ENCODE results near the gene MAPK8IP1. TPM values are rescaled to one million over a fixed set of nuclear protein-coding genes. Genes with fewer than 3 reads are reported as not detected.

The MAPK8IP1 gene
- total RNA-seq, 1 donor from 2014 or later: 0.49 TPM

DNA sequence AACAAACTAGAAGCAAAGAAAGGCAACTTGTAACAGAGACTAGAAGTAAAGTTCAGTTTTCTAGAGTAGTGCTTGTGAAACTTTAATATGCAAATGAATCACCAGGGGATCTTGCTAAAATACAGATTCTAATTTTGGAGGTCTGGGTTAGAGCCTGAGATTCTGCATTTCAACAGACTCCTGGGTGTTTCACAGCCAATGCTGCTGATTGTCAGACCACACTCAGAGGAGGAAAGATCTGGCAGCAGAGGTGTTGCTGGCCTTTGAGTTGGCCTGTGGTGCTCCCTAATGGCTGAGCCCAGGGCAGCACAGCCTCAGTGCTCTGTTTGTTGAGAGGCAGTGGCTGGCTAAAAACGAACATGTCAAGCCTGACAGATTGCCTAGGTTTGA, 32.7 kb upstream of the MAPK8IP1 start:
- H3K36me3 Mint-ChIP-seq (ENCODE audit: low read depth): peaks cover 14% of the 10 kb centered on the region
- no peaks in the 10 kb centered on the region for H3K27me3 Mint-ChIP-seq
- H3K27ac Mint-ChIP-seq: no peak overlapping the region
- intact Hi-C loops (cut with micrococcal nuclease): no loop called here
- H3K4me1 Mint-ChIP-seq: peaks cover 20% of the 10 kb centered on the region
- no peak for DNase-seq
- no peak overlapping the region for H3K4me3 Mint-ChIP-seq
- no peaks in the 10 kb centered on the region for H3K9me3 Mint-ChIP-seq

DNA sequence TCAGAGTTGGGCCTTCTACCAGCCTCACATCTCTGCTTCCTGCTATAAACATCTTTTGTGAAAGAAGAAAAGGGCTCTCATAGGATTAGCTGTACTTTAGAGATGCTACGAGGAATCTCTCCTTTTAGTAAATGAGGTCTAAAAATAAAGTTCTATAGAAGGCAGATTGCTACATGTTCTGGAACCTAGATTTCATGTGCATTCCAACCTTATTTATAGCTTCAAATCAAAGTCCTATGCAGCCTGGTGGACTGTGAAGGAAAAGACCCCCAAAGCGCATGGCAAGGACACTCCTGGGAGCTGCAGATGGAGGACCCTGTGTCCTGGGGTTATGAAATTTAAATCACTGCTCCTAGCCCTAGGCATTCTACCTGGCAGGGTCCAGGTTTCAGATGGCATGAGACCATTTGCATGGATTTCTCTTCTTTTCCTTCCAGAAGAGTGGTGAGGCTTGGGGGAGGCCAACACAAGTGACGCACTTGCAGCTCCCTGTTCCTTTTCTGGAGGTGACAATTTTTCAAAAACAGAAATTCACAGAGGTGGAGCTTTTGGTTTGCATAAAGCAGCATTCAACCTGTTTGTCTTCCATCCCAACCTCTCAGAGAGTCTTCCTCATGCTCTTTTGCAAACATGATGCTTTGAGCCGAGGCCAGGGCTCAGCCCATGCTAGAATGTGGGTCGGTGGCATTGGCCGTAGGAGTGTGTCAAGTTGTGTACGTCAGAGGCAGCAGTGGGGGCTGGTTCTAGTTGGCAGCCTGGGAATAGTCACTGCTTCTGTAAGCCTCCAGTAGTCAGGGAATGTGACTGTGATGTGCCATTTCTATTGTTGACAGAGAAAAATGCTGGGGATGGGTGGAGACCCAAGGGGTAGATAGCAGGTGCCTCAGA, 31.9 kb upstream of the MAPK8IP1 start:
- Mint-ChIP-seq H3K4me1 (peaks cover 16% of the 10 kb centered on the region), H3K9me3 (no peaks in the 10 kb centered on the region), H3K36me3 (ENCODE audit: low read depth) (peaks cover 17% of the 10 kb centered on the region), H3K27ac (no peak overlapping the region), H3K4me3 (no peak overlapping the region), H3K27me3 (no peaks in the 10 kb centered on the region)
- no peak for DNase-seq
- intact Hi-C loops (cut with micrococcal nuclease): no loop called here

DNA sequence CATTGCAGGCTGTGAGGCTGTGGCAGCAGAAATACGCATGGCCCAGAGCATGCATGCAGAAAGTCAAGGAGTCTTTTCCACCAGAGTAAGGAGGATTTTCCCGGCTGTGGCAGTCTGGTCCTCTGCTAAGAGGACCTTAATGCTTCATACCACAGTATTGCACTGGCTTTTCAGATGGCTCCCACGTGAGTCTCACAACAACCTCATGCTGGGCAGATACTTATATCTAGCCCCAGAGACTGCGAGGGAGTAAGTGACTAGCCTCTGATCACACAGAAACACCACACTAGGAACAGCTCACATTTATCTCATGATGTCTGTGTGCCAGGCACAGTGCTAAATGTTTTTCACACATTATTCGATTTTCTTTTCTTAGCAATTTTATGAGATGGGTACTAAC, 30.1 kb upstream of the MAPK8IP1 start:
- no peak overlapping the region for H3K4me3 Mint-ChIP-seq
- no peaks in the 10 kb centered on the region for H3K27me3 Mint-ChIP-seq
- H3K27ac Mint-ChIP-seq: no peak overlapping the region
- H3K36me3 Mint-ChIP-seq (ENCODE audit: low read depth): peaks cover 26% of the 10 kb centered on the region
- no peaks in the 10 kb centered on the region for H3K9me3 Mint-ChIP-seq
- peaks cover 9% of the 10 kb centered on the region for H3K4me1 Mint-ChIP-seq
- no peak for DNase-seq
- intact Hi-C loops (cut with micrococcal nuclease): no loop called here

DNA sequence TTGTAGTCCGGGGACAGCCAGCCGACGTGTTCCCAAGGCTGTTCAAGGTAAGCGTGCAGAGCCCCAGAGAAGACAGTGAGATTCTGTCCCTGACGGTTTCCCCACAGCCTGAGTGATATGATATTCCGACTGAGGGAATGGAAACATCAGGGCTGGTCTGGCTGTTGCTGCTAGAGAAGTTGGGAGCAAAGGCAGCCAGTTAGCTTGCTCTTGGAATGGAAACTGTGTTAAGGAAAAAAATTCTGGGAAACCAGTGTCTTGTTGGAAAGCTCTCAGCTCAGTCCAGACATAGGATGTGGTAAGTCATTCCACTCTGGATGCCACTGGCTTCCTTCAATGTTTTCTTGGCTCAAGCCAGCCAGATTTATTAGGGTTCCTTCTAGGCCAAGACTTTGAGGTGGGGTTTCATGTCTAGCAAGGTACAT, 29.4 kb upstream of the MAPK8IP1 start:
- Mint-ChIP-seq H3K27me3 (no peaks in the 10 kb centered on the region), H3K36me3 (ENCODE audit: low read depth) (peaks cover 25% of the 10 kb centered on the region), H3K4me1 (peaks cover 5% of the 10 kb centered on the region), H3K4me3 (no peak overlapping the region), H3K27ac (no peak overlapping the region), H3K9me3 (no peaks in the 10 kb centered on the region)
- intact Hi-C loops (cut with micrococcal nuclease): no loop called here
- no peak for DNase-seq

DNA sequence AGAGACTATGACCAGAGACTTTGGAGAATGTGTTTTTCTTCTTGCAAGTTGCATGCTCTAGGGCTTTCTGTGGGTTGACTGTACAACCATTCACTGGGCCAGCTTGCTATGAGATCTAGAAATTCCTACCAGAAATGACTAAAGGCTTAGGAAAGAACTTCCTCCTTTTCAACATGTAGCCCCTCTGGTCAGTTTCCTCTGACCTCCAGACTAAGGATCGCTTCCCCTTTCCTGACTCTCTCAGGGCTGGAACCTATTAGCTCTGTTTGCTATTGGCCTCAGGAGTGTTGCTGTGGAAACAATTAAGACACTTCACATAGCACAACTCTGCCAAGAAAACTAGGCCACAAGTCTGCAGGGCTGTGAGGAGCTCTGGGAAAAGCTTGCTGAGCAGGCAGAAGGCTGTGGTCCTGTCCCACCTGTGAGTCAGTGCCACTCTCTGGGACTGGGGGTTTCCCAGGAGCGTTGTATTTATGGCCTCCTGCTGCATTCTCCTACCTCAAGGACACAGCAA, 27.4 kb upstream of the MAPK8IP1 start:
- no peaks in the 10 kb centered on the region for H3K9me3 Mint-ChIP-seq
- no peak for DNase-seq
- H3K36me3 Mint-ChIP-seq (ENCODE audit: low read depth): peaks cover 34% of the 10 kb centered on the region
- peaks cover 2% of the 10 kb centered on the region for H3K4me1 Mint-ChIP-seq
- no peaks in the 10 kb centered on the region for H3K27me3 Mint-ChIP-seq
- intact Hi-C loops (cut with micrococcal nuclease): no loop called here
- no peak overlapping the region for H3K4me3 Mint-ChIP-seq
- H3K27ac Mint-ChIP-seq: no peak overlapping the region

DNA sequence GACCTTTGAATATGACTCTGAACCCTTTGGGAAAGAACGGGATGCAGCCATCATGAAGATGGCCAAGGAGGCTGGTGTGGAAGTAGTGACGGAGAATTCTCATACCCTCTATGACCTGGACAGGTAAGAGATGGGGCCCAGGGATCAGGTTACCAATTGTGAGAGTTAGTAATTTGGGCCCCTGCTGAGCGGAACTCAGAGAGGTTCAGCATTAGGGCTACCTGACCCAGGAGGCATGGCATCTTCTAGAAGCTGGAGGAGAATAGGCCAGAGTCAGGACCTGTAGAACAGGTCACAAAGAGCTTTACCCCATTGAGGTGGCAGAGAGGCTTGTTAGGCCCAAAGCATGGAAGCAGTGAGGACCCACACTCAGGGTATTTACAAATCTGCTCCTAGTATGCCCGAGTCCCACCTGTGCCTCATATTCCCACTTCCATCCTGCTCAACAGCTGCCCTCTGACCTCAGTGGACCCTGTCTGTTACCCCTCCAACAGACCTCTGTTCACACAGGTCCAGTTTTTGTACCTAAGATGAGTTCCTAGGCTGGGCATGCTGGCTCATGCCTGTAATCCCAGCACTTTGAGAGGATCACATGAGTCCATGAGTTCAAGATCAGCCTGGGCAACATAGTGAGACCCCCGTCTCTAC, 26.6 kb upstream of the MAPK8IP1 start:
- peaks cover 37% of the 10 kb centered on the region for H3K36me3 Mint-ChIP-seq (ENCODE audit: low read depth)
- intact Hi-C loops (cut with micrococcal nuclease): no loop called here
- no peaks in the 10 kb centered on the region for H3K27me3 Mint-ChIP-seq
- DNase-seq: no peak
- peaks cover under 1% of the 10 kb centered on the region for H3K4me1 Mint-ChIP-seq
- H3K9me3 Mint-ChIP-seq: no peaks in the 10 kb centered on the region
- no peak overlapping the region for H3K27ac Mint-ChIP-seq
- no peak overlapping the region for H3K4me3 Mint-ChIP-seq

DNA sequence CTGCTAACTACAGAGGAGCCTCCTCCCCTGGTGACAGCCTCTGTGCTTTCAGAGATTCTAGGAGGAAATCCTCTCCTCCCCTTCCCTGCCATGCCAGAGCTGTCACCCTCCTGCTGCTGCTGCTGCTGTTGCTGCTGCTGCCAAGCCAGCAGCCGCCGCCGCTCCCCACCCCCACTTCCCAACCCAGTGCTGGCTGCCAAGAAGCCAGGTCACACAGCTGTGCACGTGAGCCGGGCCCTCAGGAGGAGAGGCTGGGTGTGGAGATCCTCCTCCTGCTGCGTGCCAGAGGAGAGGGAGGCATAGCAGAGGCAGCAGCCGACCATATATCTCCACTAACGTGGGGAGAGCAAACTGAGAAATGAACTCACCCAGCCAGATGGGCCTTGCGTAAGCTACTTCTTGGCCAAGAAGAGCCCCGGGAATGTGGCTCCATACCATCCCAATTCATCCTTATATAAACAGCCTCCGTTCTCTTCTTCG, 25.8 kb upstream of the MAPK8IP1 start:
- no peaks in the 10 kb centered on the region for H3K4me1 Mint-ChIP-seq
- DNase-seq: no peak
- intact Hi-C loops (cut with micrococcal nuclease): no loop called here
- no peak overlapping the region for H3K4me3 Mint-ChIP-seq
- no peaks in the 10 kb centered on the region for H3K27me3 Mint-ChIP-seq
- peaks cover 37% of the 10 kb centered on the region for H3K36me3 Mint-ChIP-seq (ENCODE audit: low read depth)
- no peaks in the 10 kb centered on the region for H3K9me3 Mint-ChIP-seq
- H3K27ac Mint-ChIP-seq: no peak overlapping the region

- Mint-ChIP-seq H3K36me3 (ENCODE audit: low read depth) (peaks cover 39% of the 10 kb centered on the region), H3K4me3 (no peak overlapping the region), H3K9me3 (no peaks in the 10 kb centered on the region), H3K27me3 (no peaks in the 10 kb centered on the region), H3K27ac (no peak overlapping the region), H3K4me1 (no peaks in the 10 kb centered on the region)
- DNase-seq: no peak
- intact Hi-C loops (cut with micrococcal nuclease): no loop called here
Measured at GRCh38 chr11:45860348-45860747, 25.1 kb upstream of the MAPK8IP1 start.

- no peak overlapping the region for H3K27ac Mint-ChIP-seq
- H3K36me3 Mint-ChIP-seq (ENCODE audit: low read depth): peaks cover 39% of the 10 kb centered on the region
- H3K9me3 Mint-ChIP-seq: no peaks in the 10 kb centered on the region
- DNase-seq: no peak
- H3K4me1 Mint-ChIP-seq: no peaks in the 10 kb centered on the region
- no peak overlapping the region for H3K4me3 Mint-ChIP-seq
- intact Hi-C loops (cut with micrococcal nuclease): no loop called here
- no peaks in the 10 kb centered on the region for H3K27me3 Mint-ChIP-seq
Measured at GRCh38 chr11:45860764-45861510, 24.5 kb upstream of the MAPK8IP1 start.

DNA sequence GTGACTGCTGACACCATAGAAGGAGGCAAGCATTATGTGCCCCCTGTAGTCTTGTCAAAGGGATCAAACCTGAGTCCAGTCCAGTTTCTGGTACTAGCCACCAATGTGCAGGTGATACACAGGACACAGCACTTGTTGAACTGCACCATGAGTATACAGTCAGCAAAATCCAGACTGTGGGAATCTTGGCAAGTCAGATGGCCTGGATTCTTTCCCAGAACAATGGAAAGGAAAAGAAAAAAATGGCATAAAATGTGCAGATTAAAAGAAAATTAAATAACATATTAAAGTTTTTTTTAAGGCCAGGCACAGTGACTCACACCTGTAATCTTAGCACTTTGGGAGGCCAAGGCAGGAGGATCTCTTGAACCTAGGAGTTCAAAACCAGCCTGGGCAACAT, 21.4 kb upstream of the MAPK8IP1 start:
- intact Hi-C loops (cut with micrococcal nuclease): no loop called here
- Mint-ChIP-seq H3K4me3 (no peak overlapping the region), H3K9me3 (no peaks in the 10 kb centered on the region), H3K36me3 (ENCODE audit: low read depth) (peaks cover 38% of the 10 kb centered on the region), H3K27me3 (no peaks in the 10 kb centered on the region), H3K27ac (no peak overlapping the region), H3K4me1 (no peaks in the 10 kb centered on the region)
- no peak for DNase-seq

GRCh38 chr11:45869551-45869950, 15.9 kb upstream of the MAPK8IP1 start:
- Mint-ChIP-seq H3K27me3 (no peaks in the 10 kb centered on the region), H3K4me3 (no peak overlapping the region), H3K36me3 (ENCODE audit: low read depth) (peaks cover 39% of the 10 kb centered on the region), H3K9me3 (no peaks in the 10 kb centered on the region), H3K4me1 (no peaks in the 10 kb centered on the region), H3K27ac (no peak overlapping the region)
- DNase-seq: no peak
- intact Hi-C loops (cut with micrococcal nuclease): no loop called here

- intact Hi-C loops (cut with micrococcal nuclease): no loop called here
- no peak overlapping the region for H3K4me3 Mint-ChIP-seq
- no peaks in the 10 kb centered on the region for H3K27me3 Mint-ChIP-seq
- no peak for DNase-seq
- H3K4me1 Mint-ChIP-seq: no peaks in the 10 kb centered on the region
- peaks cover 39% of the 10 kb centered on the region for H3K36me3 Mint-ChIP-seq (ENCODE audit: low read depth)
- H3K27ac Mint-ChIP-seq: no peak overlapping the region
- H3K9me3 Mint-ChIP-seq: no peaks in the 10 kb centered on the region
Measured at GRCh38 chr11:45870706-45871105, 14.7 kb upstream of the MAPK8IP1 start.

DNA sequence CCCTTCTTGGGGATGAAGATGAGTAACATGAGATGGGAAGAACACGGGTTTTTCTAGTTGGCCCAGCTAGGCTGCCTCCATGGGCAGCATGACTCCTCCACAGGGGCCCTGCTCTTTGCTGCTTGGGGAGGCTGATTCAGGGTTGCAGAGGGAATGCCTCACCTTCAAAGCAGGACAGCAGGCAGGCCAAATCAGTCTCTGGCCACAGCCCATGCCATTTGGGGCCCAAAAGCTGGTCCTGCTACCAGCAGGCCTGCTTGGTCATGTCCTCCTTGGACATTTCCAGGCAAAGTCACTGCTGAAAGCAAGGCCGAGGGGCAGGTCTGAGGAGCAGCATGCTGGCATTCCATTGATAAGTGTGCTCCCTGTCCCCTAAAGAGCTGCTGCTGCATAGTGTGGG, 13.8 kb upstream of the MAPK8IP1 start:
- no peaks in the 10 kb centered on the region for H3K9me3 Mint-ChIP-seq
- H3K4me3 Mint-ChIP-seq: no peak overlapping the region

More for the DNA sequence above, 13.8 kb upstream of the MAPK8IP1 start:
- Mint-ChIP-seq H3K4me1 (no peaks in the 10 kb centered on the region), H3K36me3 (ENCODE audit: low read depth) (peaks cover 35% of the 10 kb centered on the region), H3K27ac (no peak overlapping the region), H3K27me3 (no peaks in the 10 kb centered on the region)
- DNase-seq: no peak
- intact Hi-C loops (cut with micrococcal nuclease): no loop called here

Measured in activated CD4-positive, alpha-beta T cell treated with anti-CD3 and anti-CD28 coated beads, Interleukin-2, amount 10 ng/mL, durations not matched to agents 24 days and 14 days (primary cell).